ENCODE measurements around the gene GRIN2B. TPM values are rescaled to one million over a fixed set of nuclear protein-coding genes. Genes with fewer than 3 reads are reported as not detected.

Gene GRIN2B
- not detected in 2 replicates for total RNA-seq (ENCODE audit: low replicate concordance)

- no peak within 1 kb of the TSS for H3K4me3 ChIP-seq (ENCODE audit: low read depth, low read length)
- no peak for DNase-seq (ENCODE audit: low read depth)
- no peak for TF ChIP-seq CTCF (IDR thresholded peaks at IDR 0.05; ENCODE audit: insufficient read depth, low read length)
These were observed at the start of gene GRIN2B for GRCh38 chr12:13981296-13981962. Gene GRIN2B, minus strand, starts transcription at chr12:13981602. Its CDS starts 115,394 bp downstream, at chr12:13866208.

GRCh38 chr12:14026537-14026936, 45.1 kb upstream of the GRIN2B start:
- H3K4me3 ChIP-seq (ENCODE audit: low read depth, low read length) = no peak overlapping the region
- DNase-seq (ENCODE audit: low read depth) = no peak
- TF ChIP-seq CTCF (IDR thresholded peaks at IDR 0.05; ENCODE audit: insufficient read depth, low read length) = no peak

- no peak for DNase-seq (ENCODE audit: low read depth)
- no peak overlapping the region for H3K4me3 ChIP-seq (ENCODE audit: low read depth, low read length)
- no peak for TF ChIP-seq CTCF (IDR thresholded peaks at IDR 0.05; ENCODE audit: insufficient read depth, low read length)
These were observed 43.2 kb upstream of the GRIN2B start for GRCh38 chr12:14024591-14024990.

- no peak for DNase-seq (ENCODE audit: low read depth)
These were observed 36.7 kb upstream of the GRIN2B start for GRCh38 chr12:14018080-14018479.

GRCh38 chr12:14010989-14011388, 29.6 kb upstream of the GRIN2B start:
- no peak overlapping the region for H3K4me3 ChIP-seq (ENCODE audit: low read depth, low read length)
- no peak for TF ChIP-seq CTCF (IDR thresholded peaks at IDR 0.05; ENCODE audit: insufficient read depth, low read length)
- DNase-seq (ENCODE audit: low read depth) = no peak

More at GRCh38 chr12:14018080-14018479, 36.7 kb upstream of the GRIN2B start:
- H3K4me3 ChIP-seq (ENCODE audit: low read depth, low read length) = no peak overlapping the region
- no peak for TF ChIP-seq CTCF (IDR thresholded peaks at IDR 0.05; ENCODE audit: insufficient read depth, low read length)

- H3K4me3 ChIP-seq (ENCODE audit: low read depth, low read length) = no peak overlapping the region
- no peak for TF ChIP-seq CTCF (IDR thresholded peaks at IDR 0.05; ENCODE audit: insufficient read depth, low read length)
- no peak for DNase-seq (ENCODE audit: low read depth)
These were observed 26.2 kb upstream of the GRIN2B start for GRCh38 chr12:14007639-14008038.

- TF ChIP-seq CTCF (IDR thresholded peaks at IDR 0.05; ENCODE audit: insufficient read depth, low read length) = no peak
- no peak overlapping the region for H3K4me3 ChIP-seq (ENCODE audit: low read depth, low read length)
- no peak for DNase-seq (ENCODE audit: low read depth)
These were observed 11.2 kb upstream of the GRIN2B start for GRCh38 chr12:13992585-13992984.

Data from fibroblast of the aortic adventitia (primary cell).